Gastroesophageal sphincter (tissue), 4 donors: Measurements from ENCODE around the gene PDGFB. TPM values are rescaled to one million over a fixed set of nuclear protein-coding genes. Genes with fewer than 3 reads are reported as not detected.

Experiments
- ATAC-seq: fragments of 150-250 bp; one replicate; pipeline ENCODE4 v1.9.1; 2016; ENCODE audit warnings: mild to moderate bottlenecking, moderate library complexity
- H3K27ac ChIP-seq, 4 donors: fragments of 200-600 bp; sonication (generic) in 3 of 4; 1 replicate in 3 of 4; 2 replicates in 1 of 4; pipeline ENCODE4 v1.5.1; 2016 to 2019
- H3K27me3 ChIP-seq: fragments of 200-600 bp; sonication (generic); one replicate; pipeline ENCODE4 v1.5.1; 2019
- H3K36me3 ChIP-seq, 2 donors: fragments of 200-600 bp; sonication (generic); one replicate each; pipeline ENCODE4 v1.5.1; 2019; ENCODE audit warnings: control low read depth in 1 of 2
- H3K4me1 ChIP-seq, 3 donors: fragments of 200-600 bp; sonication (generic); 1 replicate in 2 of 3; 2 replicates in 1 of 3; pipeline ENCODE4 v1.5.1; 2016 to 2019; ENCODE audit warnings: control low read depth in 2 of 3
- H3K4me3 ChIP-seq, 2 donors: fragments of 200-600 bp; sonication (generic); one replicate each; pipeline ENCODE4 v1.5.1; 2019; ENCODE audit warnings: mild to moderate bottlenecking in 1 of 2, moderate library complexity in 1 of 2
- H3K9me3 ChIP-seq, 3 donors: fragments of 200-600 bp; sonication (generic); one replicate each; pipeline ENCODE4 v1.5.1; 2017 to 2019; ENCODE audit warnings: control low read depth in 2 of 3
- EP300 ChIP-seq: sonication (generic); formaldehyde crosslinking; IDR thresholded peaks from one replicate; pipeline ENCODE4 v1.6.1; 2017; ENCODE audit warnings: antibody characterized with exemption, mild to moderate bottlenecking
- POLR2A ChIP-seq, 2 donors: fragments of 450-650 bp; IDR thresholded peaks; one replicate each; pipeline ENCODE4 v1.6.1; 2017; ENCODE audit warnings: antibody characterized with exemption in 2 of 2, mild to moderate bottlenecking in 2 of 2, moderate library complexity in 1 of 2
- POLR2AphosphoS5 ChIP-seq: sonication (generic); formaldehyde crosslinking; IDR thresholded peaks from one replicate; pipeline ENCODE4 v1.6.1; 2017; ENCODE audit warnings: antibody characterized with exemption
- WGBS, 2 donors: methylation state at CpG; one replicate each; pipeline ENCODE4 v1.1.5; 2018; ENCODE audit warnings: low coverage in 1 of 2; 5-methylcytosine and 5-hydroxymethylcytosine counted together
- total RNA-seq, 4 donors: library from RNA; depleted of rRNA; stranded (reverse); fragments of >200 nt; gene quantifications; one replicate each; pipeline ENCODE4 v1.1.0, GENCODE V29; 2016
- TF ChIP-seq, protein P1 (sequence below), 4 experiments: fragments of 200-600 bp in 2 of 4; fragments of 450-650 bp in 2 of 4; sonication (generic) in 1 of 4; IDR thresholded peaks; one replicate each; pipeline ENCODE4 v1.5.1; 2017 to 2019; ENCODE audit warnings: antibody characterized with exemption in 4 of 4, mild to moderate bottlenecking in 2 of 4, moderate library complexity in 2 of 4

Gene PDGFB
- total RNA-seq, 4 donors from 2014 or later = 7.1 to 27.9 (median 15.1) TPM

GRCh38 chr22:39223091-39223710 is 21.6 kb downstream of the PDGFB start:
- H3K27ac ChIP-seq = no peak overlapping the region
- TF ChIP-seq POLR2AphosphoS5 = no peak
- TF ChIP-seq EP300 = no peak
- peaks cover 17% of the 10 kb centered on the region for H3K27me3 ChIP-seq
- 75 to 100% methylated on average over 1 to 11 of the region's 20 CpGs for whole genome bisulfite sequencing, 2 donors
- H3K4me1 ChIP-seq = no peaks in the 10 kb centered on the region
- no peak overlapping the region for H3K4me3 ChIP-seq
- H3K9me3 ChIP-seq = peaks cover 0 to 8% (median 0%) of the 10 kb centered on the region in 3 donors
- ATAC-seq = no peak
- H3K36me3 ChIP-seq = peaks cover 0 to 57% of the 10 kb centered on the region in 2 donors

DNA sequence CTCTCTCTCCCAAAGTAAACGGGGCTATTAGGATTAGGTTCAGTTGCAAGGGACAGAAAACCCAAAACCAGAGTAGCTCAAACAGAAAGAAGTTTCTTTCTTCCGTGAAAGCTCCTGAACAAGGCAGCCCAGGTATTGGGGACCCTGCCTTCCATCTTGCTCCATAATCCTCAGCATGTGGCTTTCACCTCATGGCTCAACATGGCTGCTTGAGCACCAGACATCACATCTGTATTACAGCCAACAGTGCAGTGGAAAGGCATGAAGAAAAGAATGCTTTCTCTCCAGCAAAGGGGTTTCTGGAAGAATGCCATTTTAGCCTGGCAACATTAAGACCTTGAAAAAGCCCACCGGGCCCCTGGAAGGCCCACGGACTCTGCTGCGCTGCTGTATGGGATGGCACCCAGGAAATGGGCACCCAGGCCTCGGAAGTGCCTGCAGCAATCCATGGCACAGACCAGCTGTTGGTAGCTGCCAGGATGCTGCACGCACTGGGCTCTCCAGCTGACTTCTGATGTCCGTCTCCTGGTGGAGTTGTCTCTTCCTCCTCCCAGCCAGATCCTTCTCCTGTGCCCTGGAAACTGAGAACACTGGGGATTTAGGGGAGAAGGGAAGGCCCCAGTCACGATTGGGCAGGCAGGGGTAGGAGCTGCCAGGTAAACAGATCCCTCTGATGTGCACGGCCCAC is 22.6 kb downstream of the PDGFB start:
- 89 to 95% methylated on average over 3 to 5 of the region's 10 CpGs for WGBS, 2 donors
- peaks cover 0 to 47% of the 10 kb centered on the region in 2 donors for H3K36me3 ChIP-seq
- H3K27ac ChIP-seq = no peak overlapping the region

GRCh38 chr22:39220890-39221850 is 23.6 kb downstream of the PDGFB start:
- Histone ChIP-seq H3K4me3 (no peak overlapping the region), H3K9me3 (peaks cover 0 to 8% (median 0%) of the 10 kb centered on the region in 3 donors), H3K36me3 (peaks cover 0 to 44% of the 10 kb centered on the region in 2 donors), H3K4me1 (no peaks in the 10 kb centered on the region), H3K27ac (no peak overlapping the region), H3K27me3 (peaks cover 22% of the 10 kb centered on the region)
- 35 to 55% methylated on average over 5 to 9 of the region's 9 CpGs for WGBS, 2 donors
- peak; percentile 51 for ATAC-seq
- TF ChIP-seq POLR2A (IDR thresholded peaks at IDR 0.05) = no peak
- TF ChIP-seq, protein P1, sequence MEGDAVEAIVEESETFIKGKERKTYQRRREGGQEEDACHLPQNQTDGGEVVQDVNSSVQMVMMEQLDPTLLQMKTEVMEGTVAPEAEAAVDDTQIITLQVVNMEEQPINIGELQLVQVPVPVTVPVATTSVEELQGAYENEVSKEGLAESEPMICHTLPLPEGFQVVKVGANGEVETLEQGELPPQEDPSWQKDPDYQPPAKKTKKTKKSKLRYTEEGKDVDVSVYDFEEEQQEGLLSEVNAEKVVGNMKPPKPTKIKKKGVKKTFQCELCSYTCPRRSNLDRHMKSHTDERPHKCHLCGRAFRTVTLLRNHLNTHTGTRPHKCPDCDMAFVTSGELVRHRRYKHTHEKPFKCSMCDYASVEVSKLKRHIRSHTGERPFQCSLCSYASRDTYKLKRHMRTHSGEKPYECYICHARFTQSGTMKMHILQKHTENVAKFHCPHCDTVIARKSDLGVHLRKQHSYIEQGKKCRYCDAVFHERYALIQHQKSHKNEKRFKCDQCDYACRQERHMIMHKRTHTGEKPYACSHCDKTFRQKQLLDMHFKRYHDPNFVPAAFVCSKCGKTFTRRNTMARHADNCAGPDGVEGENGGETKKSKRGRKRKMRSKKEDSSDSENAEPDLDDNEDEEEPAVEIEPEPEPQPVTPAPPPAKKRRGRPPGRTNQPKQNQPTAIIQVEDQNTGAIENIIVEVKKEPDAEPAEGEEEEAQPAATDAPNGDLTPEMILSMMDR (IDR thresholded peaks at IDR 0.05) = no peak
- no peak for TF ChIP-seq EP300
- TF ChIP-seq POLR2AphosphoS5 = no peak

More for the DNA sequence above, 22.6 kb downstream of the PDGFB start:
- Histone ChIP-seq H3K4me3 (no peak overlapping the region), H3K9me3 (peaks cover 0 to 8% (median 0%) of the 10 kb centered on the region in 3 donors), H3K4me1 (no peaks in the 10 kb centered on the region), H3K27me3 (peaks cover 17% of the 10 kb centered on the region)
- TF ChIP-seq, protein P1 (IDR thresholded peaks at IDR 0.05) = no peak
- no peak for TF ChIP-seq POLR2A (IDR thresholded peaks at IDR 0.05)
- TF ChIP-seq POLR2AphosphoS5 = no peak
- TF ChIP-seq EP300 = no peak
- ATAC-seq = no peak

- ATAC-seq = no peak
- Histone ChIP-seq H3K4me1 (no peaks in the 10 kb centered on the region), H3K4me3 (no peak overlapping the region), H3K36me3 (peaks cover 0 to 36% of the 10 kb centered on the region in 2 donors), H3K27ac (no peak overlapping the region), H3K27me3 (peaks cover 29% of the 10 kb centered on the region), H3K9me3 (peaks cover 0 to 8% (median 0%) of the 10 kb centered on the region in 3 donors)
- TF ChIP-seq EP300 (no peak), POLR2A (IDR thresholded peaks at IDR 0.05) (no peak), POLR2AphosphoS5 (no peak)
- TF ChIP-seq, protein P1 (IDR thresholded peaks at IDR 0.05) = no peak
- 91% methylated on average over 8 of the region's 8 CpGs for WGBS, 2 donors
Observed at GRCh38 chr22:39220450-39220849, 24.3 kb downstream of the PDGFB start.
